HEK293 (cell line): ENCODE data around the gene CADM4.
"Not testable (repeated sequence)": the region's sequence is repeated elsewhere in the genome, so short reads cannot be mapped to it uniquely, and the experiment has no call there.

ENCODE experiments used
- CTCF ChIP-seq: fragments of 450-650 bp; formaldehyde crosslinking; IDR thresholded peaks from 2 replicates; pipeline ENCODE4 v1.5.1; 2016; ENCODE audit warnings: missing biosample characterization, missing genetic modification characterization
- HOXD13 ChIP-seq: sonication (generic); formaldehyde crosslinking; IDR thresholded peaks from 2 replicates; pipeline ENCODE4 v1.8.0; 2022; ENCODE audit warnings: missing genetic modification reagents, borderline replicate concordance
- REST ChIP-seq: fragments of 450-650 bp; formaldehyde crosslinking; IDR thresholded peaks from 2 replicates; pipeline ENCODE4 v1.5.1; 2016; ENCODE audit warnings: missing biosample characterization, missing genetic modification characterization
- YY1 ChIP-seq: fragments of 450-650 bp; formaldehyde crosslinking; IDR thresholded peaks from 2 replicates; pipeline ENCODE4 v1.5.1; 2018; ENCODE audit warnings: missing biosample characterization, missing genetic modification characterization
- ZNF274 ChIP-seq, 2 experiments: fragments of 200-500 bp in 1 of 2; fragments of 450-650 bp in 1 of 2; sonication (Bioruptor generic) in 1 of 2; formaldehyde crosslinking in 1 of 2; IDR thresholded peaks; 2 replicates each; pipeline versions ENCODE4 v1.5.1 to v1.6.1; 2014 to 2016; ENCODE audit warnings: borderline replicate concordance in 1 of 2, inconsistent platforms in 1 of 2, low read length in 1 of 2, missing biosample characterization in 1 of 2, missing genetic modification characterization in 1 of 2
- ZNF394 ChIP-seq: fragments of 450-650 bp; formaldehyde crosslinking; IDR thresholded peaks from 2 replicates; pipeline ENCODE4 v1.5.1; 2016; ENCODE audit warnings: missing biosample characterization, missing genetic modification characterization, mild to moderate bottlenecking, moderate library complexity, borderline replicate concordance
- ZNF510 ChIP-seq: fragments of 450-650 bp; formaldehyde crosslinking; IDR thresholded peaks from 2 replicates; pipeline ENCODE4 v1.5.1; 2018; ENCODE audit warnings: mild to moderate bottlenecking, missing genetic modification characterization, missing biosample characterization; ENCODE audit not compliant: insufficient replicate concordance
- ZNF558 ChIP-seq: fragments of 450-650 bp; formaldehyde crosslinking; IDR thresholded peaks from 2 replicates; pipeline ENCODE4 v1.5.1; 2016; ENCODE audit warnings: missing biosample characterization, missing genetic modification characterization
- ZNF670 ChIP-seq: fragments of 450-650 bp; formaldehyde crosslinking; IDR thresholded peaks from 2 replicates; pipeline ENCODE4 v1.5.1; 2016; ENCODE audit warnings: missing biosample characterization, missing genetic modification characterization, low read depth
- ZNF776 ChIP-seq: fragments of 450-650 bp; formaldehyde crosslinking; IDR thresholded peaks from 2 replicates; pipeline ENCODE4 v1.5.0; 2017; ENCODE audit warnings: missing biosample characterization, missing genetic modification characterization, borderline replicate concordance

GRCh38 chr19:43587029-43587428 is 52.6 kb downstream of the CADM4 start:
- TF ChIP-seq REST (tag by site-specific recombination); CTCF (tag by site-specific recombination); HOXD13 (CRISPR knock-in tag); ZNF776 (tag by site-specific recombination); ZNF510 (tag by site-specific recombination); ZNF274 (IDR thresholded peaks at IDR 0.05; ENCODE audit: low read length); ZNF274 (tag by site-specific recombination; IDR thresholded peaks at IDR 0.05; ENCODE audit: borderline replicate concordance); ZNF394 (tag by site-specific recombination); YY1 (tag by site-specific recombination); ZNF558 (tag by site-specific recombination); ZNF670 (tag by site-specific recombination): not testable (repeated sequence)
